ENCODE results near the gene CUL5. TPM values are rescaled to one million over a fixed set of nuclear protein-coding genes. Genes with fewer than 3 reads are reported as not detected.

Gene CUL5
- total RNA-seq, 1 experiment from 2014 or later: 63.1 TPM

DNA sequence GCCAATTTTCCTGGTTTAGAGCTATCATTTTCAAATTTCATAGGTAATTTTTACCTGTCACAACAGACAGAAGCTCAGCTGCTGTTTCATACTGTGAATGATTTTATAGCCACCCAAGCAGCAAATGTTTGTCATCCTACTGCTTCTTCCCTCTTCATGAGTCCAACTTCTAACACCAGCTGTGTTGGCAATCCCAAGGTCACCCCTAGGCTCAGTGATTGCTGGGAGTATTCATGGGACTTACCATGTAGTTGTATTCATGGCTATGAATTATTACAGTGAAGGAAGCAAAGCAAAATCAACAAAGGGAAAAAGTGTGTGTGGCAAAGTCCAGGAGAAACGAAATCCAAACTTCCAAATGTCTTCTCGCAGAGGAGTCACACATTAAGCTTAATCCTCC, 28.5 kb downstream of the CUL5 start:
- Histone ChIP-seq H3K27me3 (replicated peaks; ENCODE audit: insufficient read depth, low read depth, low read length, poor library complexity) (no peaks in the 10 kb centered on the region), H3K4me1 (ENCODE audit: insufficient read depth, low read length, poor library complexity, severe bottlenecking) (no peaks in the 10 kb centered on the region), H3K36me3 (ENCODE audit: insufficient read depth, low read length, poor library complexity, severe bottlenecking) (peaks cover 24% of the 10 kb centered on the region), H3K4me3 (ENCODE audit: low read depth, low read length, poor library complexity, severe bottlenecking) (no peak overlapping the region), H3K27ac (ENCODE audit: low read depth, low read length, poor library complexity, severe bottlenecking) (no peak overlapping the region), H3K9me3 (ENCODE audit: low read depth, low read length, poor library complexity, severe bottlenecking) (no peaks in the 10 kb centered on the region)
- no TSS peak for BruUV-seq (replicated peaks)
- no peak for TF ChIP-seq CTCF (conservative IDR thresholded peaks at IDR 0.05; ENCODE audit: low read depth, low read length)
- TF ChIP-seq EZH2 (IDR thresholded peaks at IDR 0.05; ENCODE audit: borderline replicate concordance, low read depth, low read length, poor library complexity, severe bottlenecking): no peak
- DNase-seq (ENCODE audit: low spot score): no peak
- intact Hi-C loops (cut with micrococcal nuclease; ENCODE audit: unreplicated experiment): no loop called here
- ChIA-PET CTCF (no interaction called here), POLR2A (ENCODE audit: low non-redundant PET) (no interaction called here)

GRCh38 chr11:108037636-108038035, 28.9 kb downstream of the CUL5 start:
- no peak for TF ChIP-seq CTCF (conservative IDR thresholded peaks at IDR 0.05; ENCODE audit: low read depth, low read length)
- TF ChIP-seq EZH2 (IDR thresholded peaks at IDR 0.05; ENCODE audit: borderline replicate concordance, low read depth, low read length, poor library complexity, severe bottlenecking): no peak
- DNase-seq (ENCODE audit: low spot score): no peak
- intact Hi-C loops (cut with micrococcal nuclease; ENCODE audit: unreplicated experiment): no loop called here
- no peaks in the 10 kb centered on the region for H3K9me3 ChIP-seq (ENCODE audit: low read depth, low read length, poor library complexity, severe bottlenecking)
- POLR2A ChIA-PET (ENCODE audit: low non-redundant PET): no interaction called here
- CTCF ChIA-PET: no interaction called here
- no peak overlapping the region for H3K27ac ChIP-seq (ENCODE audit: low read depth, low read length, poor library complexity, severe bottlenecking)
- no peak overlapping the region for H3K4me3 ChIP-seq (ENCODE audit: low read depth, low read length, poor library complexity, severe bottlenecking)
- BruUV-seq (replicated peaks): no TSS peak
- H3K27me3 ChIP-seq (replicated peaks; ENCODE audit: insufficient read depth, low read depth, low read length, poor library complexity): no peaks in the 10 kb centered on the region
- peaks cover 24% of the 10 kb centered on the region for H3K36me3 ChIP-seq (ENCODE audit: insufficient read depth, low read length, poor library complexity, severe bottlenecking)
- H3K4me1 ChIP-seq (ENCODE audit: insufficient read depth, low read length, poor library complexity, severe bottlenecking): no peaks in the 10 kb centered on the region

- H3K27me3 ChIP-seq (replicated peaks; ENCODE audit: insufficient read depth, low read depth, low read length, poor library complexity): no peaks in the 10 kb centered on the region
- POLR2A ChIA-PET (ENCODE audit: low non-redundant PET): no interaction called here
- no peaks in the 10 kb centered on the region for H3K4me1 ChIP-seq (ENCODE audit: insufficient read depth, low read length, poor library complexity, severe bottlenecking)
- DNase-seq (ENCODE audit: low spot score): no peak
- TF ChIP-seq CTCF (conservative IDR thresholded peaks at IDR 0.05; ENCODE audit: low read depth, low read length) (no peak), EZH2 (IDR thresholded peaks at IDR 0.05; ENCODE audit: borderline replicate concordance, low read depth, low read length, poor library complexity, severe bottlenecking) (no peak)
- CTCF ChIA-PET: no interaction called here
- H3K27ac ChIP-seq (ENCODE audit: low read depth, low read length, poor library complexity, severe bottlenecking): no peak overlapping the region
- no peaks in the 10 kb centered on the region for H3K9me3 ChIP-seq (ENCODE audit: low read depth, low read length, poor library complexity, severe bottlenecking)
- no TSS peak for BruUV-seq (replicated peaks)
- intact Hi-C loops (cut with micrococcal nuclease; ENCODE audit: unreplicated experiment): no loop called here
- H3K4me3 ChIP-seq (ENCODE audit: low read depth, low read length, poor library complexity, severe bottlenecking): no peak overlapping the region
- peaks cover 16% of the 10 kb centered on the region for H3K36me3 ChIP-seq (ENCODE audit: insufficient read depth, low read length, poor library complexity, severe bottlenecking)
These were observed 39.6 kb downstream of the CUL5 start for GRCh38 chr11:108048269-108048668.
